A549 treated with DMSO at 1 μM for 4 hours (cell line): ENCODE results near the gene SLC25A10. TPM values are rescaled to one million over a fixed set of nuclear protein-coding genes. Genes with fewer than 3 reads are reported as not detected.

Experiments
- total RNA-seq: library from RNA; stranded (reverse); fragments of 200-300 nt; extraction: Qiagen RNA extraction; gene quantifications from 5 replicates; pipeline ENCODE4 v1.2.3, GENCODE V29; 2022; ENCODE audit warnings: low read depth

The SLC25A10 gene, protein sequence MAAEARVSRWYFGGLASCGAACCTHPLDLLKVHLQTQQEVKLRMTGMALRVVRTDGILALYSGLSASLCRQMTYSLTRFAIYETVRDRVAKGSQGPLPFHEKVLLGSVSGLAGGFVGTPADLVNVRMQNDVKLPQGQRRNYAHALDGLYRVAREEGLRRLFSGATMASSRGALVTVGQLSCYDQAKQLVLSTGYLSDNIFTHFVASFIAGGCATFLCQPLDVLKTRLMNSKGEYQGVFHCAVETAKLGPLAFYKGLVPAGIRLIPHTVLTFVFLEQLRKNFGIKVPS
- total RNA-seq = 32.8 to 47.1 TPM (median 42.9 TPM) in 5 replicates

DNA sequence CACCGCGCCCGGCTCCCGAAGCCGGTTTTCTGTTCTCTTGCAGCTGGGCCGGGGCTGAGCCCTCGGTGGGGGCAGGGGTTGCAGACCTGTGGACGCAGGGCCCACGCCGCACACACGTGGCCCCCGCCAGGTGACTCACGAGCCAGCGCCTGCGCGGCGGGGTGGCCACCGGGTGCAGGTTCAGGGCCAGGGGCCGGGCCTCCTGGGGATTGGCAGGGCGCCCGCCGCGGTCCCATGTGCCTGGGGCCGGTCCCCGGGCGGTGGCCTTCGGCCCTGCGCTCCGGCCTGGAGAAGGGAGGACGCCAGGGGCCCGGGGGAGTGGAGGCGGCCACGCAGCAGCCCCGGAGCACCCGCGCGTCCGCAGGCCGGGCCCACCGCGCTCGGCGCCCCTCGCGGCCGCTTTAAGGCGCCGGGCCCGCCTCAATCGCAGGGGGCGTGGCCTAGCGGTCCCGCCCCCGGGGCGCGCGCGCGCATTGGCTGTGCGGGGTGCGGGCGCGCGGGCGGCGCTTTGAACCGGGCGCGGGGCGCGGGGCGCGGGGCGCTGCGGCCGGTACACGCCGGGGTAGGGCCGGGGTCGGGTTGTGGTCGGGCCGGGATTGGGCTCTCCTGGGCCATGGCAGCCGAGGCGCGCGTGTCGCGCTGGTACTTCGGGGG is at the start of gene SLC25A10:
Gene SLC25A10 (plus strand): TSS at position 471 of the 654 bp plus-strand sequence. CDS start 143 bp downstream, at position 614.

DNA sequence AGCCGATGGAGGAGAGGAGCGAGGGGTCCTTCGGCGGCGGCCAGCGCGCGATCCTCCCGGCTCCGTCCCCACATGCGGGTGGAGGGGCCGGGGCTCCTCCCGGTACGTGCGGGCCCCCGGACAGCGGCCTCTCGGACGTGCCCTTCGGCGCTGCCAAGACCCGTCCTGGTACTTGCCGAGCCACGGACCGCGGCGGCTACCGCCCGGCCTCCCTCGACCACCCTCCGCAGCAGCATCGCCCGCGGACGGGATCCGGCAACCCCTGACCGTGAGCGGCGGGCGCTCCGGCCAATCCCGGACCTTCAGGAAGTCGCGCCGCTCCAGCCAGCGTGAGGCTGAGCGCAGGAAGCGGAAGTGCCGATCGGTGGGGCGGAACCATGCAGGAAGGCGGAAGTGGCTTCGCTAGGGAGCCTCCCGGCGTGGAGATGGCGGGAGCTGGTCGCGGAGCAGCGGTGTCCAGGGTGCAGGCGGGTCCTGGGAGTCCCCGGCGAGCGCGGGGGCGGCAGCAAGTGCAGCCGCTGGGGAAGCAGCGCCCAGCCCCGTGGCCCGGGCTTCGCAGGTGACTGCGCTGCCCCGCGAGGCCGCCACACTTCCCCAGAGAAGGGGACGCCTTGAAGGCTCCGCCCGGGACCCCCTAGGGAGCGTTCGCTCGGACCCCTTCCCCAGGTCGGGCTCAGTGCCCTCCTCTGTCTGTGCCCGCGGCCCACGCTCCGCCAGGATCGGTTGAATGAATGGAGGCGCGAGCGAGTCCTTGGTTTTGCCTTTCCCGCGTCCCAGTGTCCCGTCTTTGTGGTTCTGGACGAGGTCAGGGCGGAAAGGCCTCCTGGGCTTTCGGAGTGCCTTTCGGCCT is 45.5 kb upstream of the SLC25A10 start, which contains the start of the genes CCDC137 and OXLD1:
Gene CCDC137 (plus strand): TSS at position 396 of the 850 bp plus-strand sequence. CDS start 30 bp downstream, at position 426.
Gene OXLD1 (minus strand): TSS at position 264 of the 850 bp plus-strand sequence. CDS start 28 bp downstream, at position 236.

DNA sequence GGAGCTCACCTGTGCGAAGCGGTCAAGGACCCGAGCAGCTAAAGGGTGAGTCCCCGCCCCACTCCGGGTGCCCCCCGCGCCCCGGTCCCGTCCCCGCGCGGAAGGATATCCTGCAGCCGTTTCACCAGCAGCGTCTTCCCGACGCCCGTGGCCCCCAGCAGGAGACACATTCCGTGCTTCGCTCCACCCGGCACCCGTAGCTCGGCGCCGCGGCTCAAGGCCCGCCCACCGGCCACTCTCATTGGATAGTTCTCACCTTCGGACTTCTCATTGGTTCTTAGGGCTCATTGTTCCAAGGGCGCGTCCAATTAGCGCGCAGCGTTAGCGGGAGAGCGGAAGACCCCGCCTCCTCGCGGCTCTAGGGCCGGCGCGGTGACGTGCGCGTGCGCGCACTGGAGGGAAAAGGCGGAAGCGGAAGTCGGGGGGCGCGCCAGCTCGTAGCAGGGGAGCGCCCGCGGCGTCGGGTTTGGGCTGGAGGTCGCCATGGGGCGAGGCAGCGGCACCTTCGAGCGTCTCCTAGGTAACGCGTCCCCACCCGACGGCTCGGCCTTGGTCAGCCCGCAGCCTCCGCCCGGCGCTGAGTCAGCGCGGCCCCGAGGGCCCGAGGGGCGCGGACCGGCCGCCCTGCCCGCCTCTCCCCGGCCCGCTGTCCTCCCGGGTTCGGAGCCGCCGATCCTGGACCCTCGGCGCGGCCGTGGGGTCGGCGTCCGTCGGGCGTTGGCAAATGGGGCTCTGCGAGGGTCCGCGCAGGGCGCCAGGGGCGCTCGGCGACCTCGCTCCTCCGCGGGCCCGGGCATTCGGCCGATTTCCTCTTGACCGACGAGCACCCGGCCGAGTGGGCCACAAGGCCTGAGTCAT is 28.3 kb upstream of the SLC25A10 start, which contains the start of the genes ARL16 and HGS:
Gene ARL16 (minus strand): TSS at position 214 of the 858 bp plus-strand sequence. CDS start 44 bp downstream, at position 170.
Gene HGS (plus strand): TSS at position 428 of the 858 bp plus-strand sequence. CDS start 56 bp downstream, at position 484.

DNA sequence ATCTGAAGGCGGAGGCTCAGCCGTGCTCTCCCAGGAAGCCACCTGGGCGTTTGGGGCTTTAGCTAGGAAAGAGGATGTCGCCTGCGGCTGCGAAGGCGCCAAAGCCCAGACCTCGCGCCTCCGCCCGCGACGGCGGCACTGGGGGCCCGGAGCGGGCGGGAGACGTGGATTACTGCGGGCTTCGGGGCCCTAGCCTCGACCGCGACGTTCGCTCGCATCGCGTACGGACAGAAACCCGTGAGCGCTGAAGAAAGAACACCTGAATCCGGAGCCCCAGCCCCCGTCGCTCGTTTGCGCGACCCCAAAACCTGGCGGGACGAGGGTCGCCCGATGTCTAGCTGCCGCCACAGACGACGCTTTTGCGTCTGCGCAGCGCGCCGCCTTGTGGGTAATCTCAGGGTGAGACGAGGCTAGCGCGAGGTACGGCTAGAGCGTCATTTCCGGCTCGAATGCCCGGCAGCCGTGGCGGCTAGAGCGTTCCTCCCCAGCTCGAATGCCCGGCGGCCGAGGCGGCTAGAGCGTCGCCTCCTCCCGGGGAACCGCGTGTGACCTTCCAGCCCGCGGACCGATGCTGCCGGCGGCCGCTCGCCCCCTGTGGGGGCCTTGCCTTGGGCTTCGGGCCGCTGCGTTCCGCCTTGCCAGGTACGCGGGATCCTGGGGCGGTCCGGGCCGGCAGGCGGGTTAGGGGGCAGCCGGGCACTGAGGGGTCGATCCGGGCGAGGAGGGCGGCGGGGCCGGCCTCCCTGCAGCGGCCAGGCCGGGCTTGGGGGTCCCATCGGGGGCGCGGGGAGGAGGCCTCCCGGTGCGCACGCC is 8.9 kb upstream of the SLC25A10 start, which contains the start of gene MRPL12:
Gene MRPL12 (plus strand): TSS at position 434 of the 813 bp plus-strand sequence. CDS start 135 bp downstream, at position 569.

Other genes starting within 250 kb of the SLC25A10 start
- gene ACTG1, start 199.5 kb upstream of the SLC25A10 start, total RNA-seq = 5,035 to 5,958 TPM (median 5,229 TPM) in 5 replicates
- gene FSCN2, start 183.9 kb upstream of the SLC25A10 start, total RNA-seq = 0.45 to 1.4 TPM (median 1.1 TPM) in 5 replicates
- gene FAAP100, start 159.9 kb upstream of the SLC25A10 start, total RNA-seq = 21.3 to 29.3 TPM (median 24.7 TPM) in 5 replicates
- gene NPLOC4, start 75.2 kb upstream of the SLC25A10 start, total RNA-seq = 97.3 to 114 TPM (median 110 TPM) in 5 replicates
- 4.4 to 6.3 TPM (median 5.9 TPM) in 5 replicates for gene TSPAN10, start 75.1 kb upstream of the SLC25A10 start, total RNA-seq
- gene PDE6G, start 55.7 kb upstream of the SLC25A10 start, total RNA-seq = 1.8 to 2.6 TPM (median 2.5 TPM) in 5 replicates
- 34.5 to 63.2 TPM (median 56.9 TPM) in 5 replicates for gene OXLD1, start 45.7 kb upstream of the SLC25A10 start, total RNA-seq
- 58.2 to 73.9 TPM (median 66.1 TPM) in 5 replicates for gene CCDC137, start 45.5 kb upstream of the SLC25A10 start, total RNA-seq
- 48.6 to 52.2 TPM (median 50.3 TPM) in 5 replicates for gene ARL16, start 28.5 kb upstream of the SLC25A10 start, total RNA-seq
- 158 to 233 TPM (median 198 TPM) in 5 replicates for gene HGS, start 28.3 kb upstream of the SLC25A10 start, total RNA-seq
- gene MRPL12, start 8.9 kb upstream of the SLC25A10 start, total RNA-seq = 202 to 324 TPM (median 283 TPM) in 5 replicates
- 0.26 to 0.56 TPM (median 0.38 TPM) in 5 replicates for gene GCGR, start 91.9 kb downstream of the SLC25A10 start, total RNA-seq
- 87.6 to 104 TPM (median 95.6 TPM) in 5 replicates for gene MCRIP1, start 121.0 kb downstream of the SLC25A10 start, total RNA-seq
- 0.22 TPM in 1 of 5 replicates, not detected in the others for gene PPP1R27, start 122.8 kb downstream of the SLC25A10 start, total RNA-seq
- 652 to 813 TPM (median 701 TPM) in 5 replicates for gene P4HB, start 148.3 kb downstream of the SLC25A10 start, total RNA-seq
- 502 to 666 TPM (median 606 TPM) in 5 replicates for gene ARHGDIA, start 159.1 kb downstream of the SLC25A10 start, total RNA-seq
- 170 to 259 TPM (median 230 TPM) in 5 replicates for gene ALYREF, start 179.3 kb downstream of the SLC25A10 start, total RNA-seq
- gene ANAPC11, start 179.4 kb downstream of the SLC25A10 start, total RNA-seq = 205 to 282 TPM (median 254 TPM) in 5 replicates
- 0.34 to 0.62 TPM (median 0.56 TPM) in 5 replicates for gene NPB, start 190.0 kb downstream of the SLC25A10 start, total RNA-seq
- gene PCYT2, start 199.1 kb downstream of the SLC25A10 start, total RNA-seq = 14.0 to 16.6 TPM (median 15.6 TPM) in 5 replicates
- gene SIRT7, start 205.9 kb downstream of the SLC25A10 start, total RNA-seq = 34.9 to 52.3 TPM (median 41.3 TPM) in 5 replicates
- gene MAFG, start 215.5 kb downstream of the SLC25A10 start, total RNA-seq = 40.9 to 49.9 TPM (median 42.9 TPM) in 5 replicates
- gene PYCR1, start 225.0 kb downstream of the SLC25A10 start, total RNA-seq = 72.2 to 97.2 TPM (median 89.1 TPM) in 5 replicates
- gene MYADML2, start 234.9 kb downstream of the SLC25A10 start, total RNA-seq = not detected in 5 replicates
- 0.26 to 0.59 TPM (median 0.34 TPM) in 5 replicates for gene NOTUM, start 248.9 kb downstream of the SLC25A10 start, total RNA-seq